HepG2 (cell line): ENCODE data around the gene VCP. TPM values are rescaled to one million over a fixed set of nuclear protein-coding genes. Genes with fewer than 3 reads are reported as not detected.

Experiments used
- BCL6 ChIP-seq: IDR thresholded peaks from 2 replicates; pipeline ENCODE4 v1.6.1; 2016; ENCODE audit warnings: missing genetic modification reagents, missing compliant biosample characterization
- HNRNPL ChIP-seq: fragments of 200-400 bp; formaldehyde crosslinking; IDR thresholded peaks from 2 replicates; pipeline ENCODE4 v1.6.1; 2017; ENCODE audit warnings: mild to moderate bottlenecking, low read depth, low read length
- KDM5B ChIP-seq: sonication (generic); formaldehyde crosslinking; IDR thresholded peaks from 2 replicates; pipeline ENCODE4 v1.4.0; 2020; ENCODE audit warnings: missing genetic modification reagents, mild to moderate bottlenecking, borderline replicate concordance
- MED8 ChIP-seq: sonication (generic); formaldehyde crosslinking; IDR thresholded peaks from 2 replicates; pipeline ENCODE4 v1.8.1; 2023; ENCODE audit warnings: mild to moderate bottlenecking, missing genetic modification reagents; ENCODE audit not compliant: insufficient replicate concordance
- MYC ChIP-seq: sonication (generic); formaldehyde crosslinking; IDR thresholded peaks from 2 replicates; pipeline ENCODE4 v1.9.0; 2021; ENCODE audit warnings: missing genetic modification reagents, borderline replicate concordance
- MZF1 ChIP-seq: sonication (generic); formaldehyde crosslinking; IDR thresholded peaks from 2 replicates; pipeline ENCODE4 v1.8.1; 2023; ENCODE audit warnings: mild to moderate bottlenecking, missing genetic modification reagents, borderline replicate concordance
- PAX8 ChIP-seq: sonication (generic); formaldehyde crosslinking; IDR thresholded peaks from 2 replicates; pipeline ENCODE4 v1.8.0; 2022; ENCODE audit warnings: mild to moderate bottlenecking, missing genetic modification reagents, borderline replicate concordance
- RFXAP ChIP-seq: sonication (generic); formaldehyde crosslinking; IDR thresholded peaks from 2 replicates; pipeline ENCODE4 v1.4.0; 2020; ENCODE audit warnings: missing genetic modification reagents, borderline replicate concordance
- SNAPC2 ChIP-seq: sonication (generic); formaldehyde crosslinking; IDR thresholded peaks from 2 replicates; pipeline ENCODE4 v1.8.1; 2022; ENCODE audit warnings: mild to moderate bottlenecking, missing genetic modification reagents
- TCF12 ChIP-seq, 2 experiments: fragments of 450-650 bp in 1 of 2; sonication (generic) in 1 of 2; formaldehyde crosslinking in 1 of 2; IDR thresholded peaks; 2 replicates each; pipeline versions ENCODE4 v1.6.1 to v1.8.0; 2017 to 2022; ENCODE audit warnings: antibody characterized with exemption in 1 of 2, mild to moderate bottlenecking in 1 of 2, missing genetic modification reagents in 1 of 2, moderate library complexity in 1 of 2
- ZNF160 ChIP-seq: sonication (generic); formaldehyde crosslinking; IDR thresholded peaks from 2 replicates; pipeline ENCODE4 v1.8.0; 2022; ENCODE audit warnings: mild to moderate bottlenecking, inconsistent platforms, missing genetic modification reagents
- ZNF432 ChIP-seq: sonication (generic); formaldehyde crosslinking; IDR thresholded peaks from 2 replicates; pipeline ENCODE4 v1.5.0; 2020; ENCODE audit warnings: missing genetic modification reagents, mild to moderate bottlenecking, borderline replicate concordance
- ZNF567 ChIP-seq: sonication (generic); formaldehyde crosslinking; IDR thresholded peaks from 2 replicates; pipeline ENCODE4 v1.8.1; 2023; ENCODE audit warnings: mild to moderate bottlenecking, missing genetic modification reagents, borderline replicate concordance
- ZNF652 ChIP-seq: IDR thresholded peaks from 2 replicates; pipeline ENCODE4 v1.6.1; 2016; ENCODE audit warnings: low read depth, borderline replicate concordance
- ZNF782 ChIP-seq: sonication (generic); formaldehyde crosslinking; IDR thresholded peaks from 2 replicates; pipeline ENCODE4 v1.4.0; 2020; ENCODE audit warnings: missing genetic modification reagents, mild to moderate bottlenecking, borderline replicate concordance
- polyA plus RNA-seq, 8 experiments: library from polyadenylated mRNA; depleted of rRNA in 3 of 8; stranded (reverse) in 7 of 8; unstranded in 1 of 8; fragments of >200 nt; fragmentation: Illumina TruSeq in 4 of 8; extraction: Trizol in 4 of 8; gene quantifications; 2 replicates each; pipeline versions ENCODE4 v1.2.1 to v1.2.3, GENCODE V29; 2011 to 2016; ENCODE audit warnings: low read depth in 4 of 8, missing spikeins in 1 of 8, mixed read lengths in 1 of 8; ENCODE audit not compliant: insufficient read depth in 1 of 8
- total RNA-seq, 5 experiments: library from RNA; depleted of rRNA; stranded (reverse); fragments of >200 nt; fragmentation: Illumina TruSeq; extraction: Trizol; gene quantifications; 2 replicates each; pipeline ENCODE4 v1.2.3, GENCODE V29; 2016; ENCODE audit warnings: low read depth in 1 of 5
- TF ChIP-seq, protein P1 (sequence below): IDR thresholded peaks from 2 replicates; pipeline ENCODE4 v1.6.1; 2016; ENCODE audit warnings: low read depth, borderline replicate concordance
- TF ChIP-seq, protein P2 (sequence below): sonication (generic); formaldehyde crosslinking; IDR thresholded peaks from 2 replicates; pipeline ENCODE4 v1.9.0; 2021; ENCODE audit warnings: missing genetic modification reagents, borderline replicate concordance
- TF ChIP-seq, protein P3 (sequence below): sonication (generic); formaldehyde crosslinking; IDR thresholded peaks from 2 replicates; pipeline ENCODE4 v1.5.1; 2020; ENCODE audit warnings: missing genetic modification reagents, mild to moderate bottlenecking, borderline replicate concordance
- TF ChIP-seq, protein P4 (sequence below): sonication (generic); formaldehyde crosslinking; IDR thresholded peaks from 2 replicates; pipeline ENCODE4 v1.5.0; 2020; ENCODE audit warnings: missing genetic modification reagents, mild to moderate bottlenecking, borderline replicate concordance
- TF ChIP-seq, protein P5 (sequence below): sonication (generic); formaldehyde crosslinking; IDR thresholded peaks from 2 replicates; pipeline ENCODE4 v1.8.0; 2022; ENCODE audit warnings: missing genetic modification reagents, low read depth, mild to moderate bottlenecking, borderline replicate concordance

Gene VCP
- total and polyA plus RNA-seq, 2 of the 13 experiments (the other 11 are each of a cell fraction or from before 2014, with no cell fraction given): 143 to 391 TPM

DNA sequence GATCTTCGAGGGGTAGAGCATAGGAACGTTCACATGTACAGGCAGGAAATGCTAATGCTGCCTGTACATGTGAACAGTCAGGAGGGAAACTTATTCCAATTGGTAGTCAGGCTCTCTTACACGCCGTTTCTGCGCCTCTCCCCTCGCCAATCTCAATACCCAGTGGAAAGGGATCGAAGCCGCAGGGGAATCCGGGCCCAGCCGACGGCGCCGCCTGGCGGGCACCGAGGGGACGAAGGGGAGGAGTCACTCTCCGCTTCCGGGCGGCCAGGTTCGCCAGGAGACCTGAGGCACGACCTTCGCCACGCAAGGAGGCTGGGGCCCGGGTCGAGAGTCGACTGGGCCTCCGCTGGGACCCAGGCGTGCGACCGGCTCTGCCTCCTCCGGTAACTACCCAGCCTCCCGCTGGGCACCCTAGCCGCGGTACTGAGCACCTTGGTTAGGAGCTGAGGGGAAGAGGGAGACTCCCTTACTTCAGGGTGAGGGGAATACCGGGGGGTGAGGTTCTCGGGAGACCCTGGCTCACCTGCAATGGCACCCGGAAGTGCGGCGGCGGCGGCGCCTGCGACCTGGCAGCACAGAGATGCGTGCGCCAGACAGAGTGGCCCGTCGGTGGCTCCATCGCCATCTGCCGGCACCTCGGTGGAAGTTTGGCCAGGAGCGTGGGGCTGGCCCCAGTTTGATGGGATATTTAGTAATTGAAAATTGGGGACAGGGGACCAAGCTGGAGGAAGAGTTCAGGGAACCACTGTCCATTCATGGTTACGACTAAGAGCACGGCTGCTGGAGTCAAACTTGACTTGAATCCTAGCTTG lies 23.8 kb upstream of the VCP start, which contains the start of gene PIGO (continued):
- peak; percentile 53; the same call in 1 of the 2 replicates for TF ChIP-seq HNRNPL
- TF ChIP-seq ZNF567 (CRISPR knock-in tag): 0 out of 2 replicates have a peak, but pooled peaks have one; percentile 10
- no peak for TF ChIP-seq ZNF432
- TF ChIP-seq RFXAP (CRISPR knock-in tag): peak; percentile 69; the same call in 1 of the 2 replicates
- no peak for TF ChIP-seq SNAPC2 (CRISPR knock-in tag)
- TF ChIP-seq PAX8 (CRISPR knock-in tag): peak; percentile 97
- TF ChIP-seq MYC (CRISPR knock-in tag): peak; percentile 90
- TF ChIP-seq ZNF782 (CRISPR knock-in tag): peak; percentile 97
- TF ChIP-seq, protein P1, sequence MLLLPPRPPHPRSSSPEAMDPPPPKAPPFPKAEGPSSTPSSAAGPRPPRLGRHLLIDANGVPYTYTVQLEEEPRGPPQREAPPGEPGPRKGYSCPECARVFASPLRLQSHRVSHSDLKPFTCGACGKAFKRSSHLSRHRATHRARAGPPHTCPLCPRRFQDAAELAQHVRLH: peak; percentile 81; the same call in 1 of the 2 replicates
- TF ChIP-seq ZNF160: peak; percentile 81; the same call in 1 of the 2 replicates
- no peak for TF ChIP-seq TCF12 (IDR thresholded peaks at IDR 0.05)
- 0 out of 2 replicates have a peak, but pooled peaks have one; percentile 51 for TF ChIP-seq TCF12 (CRISPR knock-in tag; IDR thresholded peaks at IDR 0.05)
- peak; percentile 14 for TF ChIP-seq BCL6 (CRISPR knock-in tag)
- TF ChIP-seq, protein P2, sequence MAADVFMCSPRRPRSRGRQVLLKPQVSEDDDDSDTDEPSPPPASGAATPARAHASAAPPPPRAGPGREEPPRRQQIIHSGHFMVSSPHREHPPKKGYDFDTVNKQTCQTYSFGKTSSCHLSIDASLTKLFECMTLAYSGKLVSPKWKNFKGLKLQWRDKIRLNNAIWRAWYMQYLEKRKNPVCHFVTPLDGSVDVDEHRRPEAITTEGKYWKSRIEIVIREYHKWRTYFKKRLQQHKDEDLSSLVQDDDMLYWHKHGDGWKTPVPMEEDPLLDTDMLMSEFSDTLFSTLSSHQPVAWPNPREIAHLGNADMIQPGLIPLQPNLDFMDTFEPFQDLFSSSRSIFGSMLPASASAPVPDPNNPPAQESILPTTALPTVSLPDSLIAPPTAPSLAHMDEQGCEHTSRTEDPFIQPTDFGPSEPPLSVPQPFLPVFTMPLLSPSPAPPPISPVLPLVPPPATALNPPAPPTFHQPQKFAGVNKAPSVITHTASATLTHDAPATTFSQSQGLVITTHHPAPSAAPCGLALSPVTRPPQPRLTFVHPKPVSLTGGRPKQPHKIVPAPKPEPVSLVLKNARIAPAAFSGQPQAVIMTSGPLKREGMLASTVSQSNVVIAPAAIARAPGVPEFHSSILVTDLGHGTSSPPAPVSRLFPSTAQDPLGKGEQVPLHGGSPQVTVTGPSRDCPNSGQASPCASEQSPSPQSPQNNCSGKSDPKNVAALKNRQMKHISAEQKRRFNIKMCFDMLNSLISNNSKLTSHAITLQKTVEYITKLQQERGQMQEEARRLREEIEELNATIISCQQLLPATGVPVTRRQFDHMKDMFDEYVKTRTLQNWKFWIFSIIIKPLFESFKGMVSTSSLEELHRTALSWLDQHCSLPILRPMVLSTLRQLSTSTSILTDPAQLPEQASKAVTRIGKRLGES (CRISPR knock-in tag): no peak
- no peak for TF ChIP-seq MED8 (CRISPR knock-in tag)
- TF ChIP-seq, protein P3, sequence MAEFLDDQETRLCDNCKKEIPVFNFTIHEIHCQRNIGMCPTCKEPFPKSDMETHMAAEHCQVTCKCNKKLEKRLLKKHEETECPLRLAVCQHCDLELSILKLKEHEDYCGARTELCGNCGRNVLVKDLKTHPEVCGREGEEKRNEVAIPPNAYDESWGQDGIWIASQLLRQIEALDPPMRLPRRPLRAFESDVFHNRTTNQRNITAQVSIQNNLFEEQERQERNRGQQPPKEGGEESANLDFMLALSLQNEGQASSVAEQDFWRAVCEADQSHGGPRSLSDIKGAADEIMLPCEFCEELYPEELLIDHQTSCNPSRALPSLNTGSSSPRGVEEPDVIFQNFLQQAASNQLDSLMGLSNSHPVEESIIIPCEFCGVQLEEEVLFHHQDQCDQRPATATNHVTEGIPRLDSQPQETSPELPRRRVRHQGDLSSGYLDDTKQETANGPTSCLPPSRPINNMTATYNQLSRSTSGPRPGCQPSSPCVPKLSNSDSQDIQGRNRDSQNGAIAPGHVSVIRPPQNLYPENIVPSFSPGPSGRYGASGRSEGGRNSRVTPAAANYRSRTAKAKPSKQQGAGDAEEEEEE (CRISPR knock-in tag): no peak
- no peak; the same call in 1 of the 2 replicates for TF ChIP-seq ZNF652 (CRISPR knock-in tag)
- TF ChIP-seq, protein P4, sequence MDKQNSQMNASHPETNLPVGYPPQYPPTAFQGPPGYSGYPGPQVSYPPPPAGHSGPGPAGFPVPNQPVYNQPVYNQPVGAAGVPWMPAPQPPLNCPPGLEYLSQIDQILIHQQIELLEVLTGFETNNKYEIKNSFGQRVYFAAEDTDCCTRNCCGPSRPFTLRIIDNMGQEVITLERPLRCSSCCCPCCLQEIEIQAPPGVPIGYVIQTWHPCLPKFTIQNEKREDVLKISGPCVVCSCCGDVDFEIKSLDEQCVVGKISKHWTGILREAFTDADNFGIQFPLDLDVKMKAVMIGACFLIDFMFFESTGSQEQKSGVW (CRISPR knock-in tag): no peak; the same call in 1 of the 2 replicates
- TF ChIP-seq KDM5B (CRISPR knock-in tag): peak; percentile 78; the same call in 1 of the 2 replicates
- TF ChIP-seq MZF1 (CRISPR knock-in tag): peak; percentile 99
- TF ChIP-seq, protein P5, sequence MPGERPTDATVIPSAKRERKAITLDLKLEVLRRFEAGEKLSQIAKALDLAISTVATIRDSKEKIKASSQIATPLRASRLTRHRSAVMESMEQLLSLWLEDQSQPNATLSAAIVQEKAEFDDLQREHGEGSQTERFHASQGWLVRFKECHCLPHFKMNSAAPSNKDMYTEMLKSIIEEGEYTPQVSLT: no peak
